A673 (cell line): ENCODE measurements around the gene SUPT5H.

ENCODE experiments used
- EZH2 ChIP-seq: fragments of 200-600 bp; sonication (generic); IDR thresholded peaks from 2 replicates; pipeline ENCODE4 v1.6.1; 2017; ENCODE audit warnings: borderline replicate concordance, low read depth, mild to moderate bottlenecking, mixed read lengths, antibody characterized with exemption, low read length; ENCODE audit not compliant: poor library complexity, severe bottlenecking
- TF ChIP-seq, protein P1 (sequence below): fragments of 300-800, 200-600 bp; sonication (generic); conservative IDR thresholded peaks from 2 replicates; pipeline ENCODE4 v1.5.1; 2017; ENCODE audit warnings: low read depth, mild to moderate bottlenecking, antibody characterized with exemption, low read length, moderate library complexity, mixed read lengths

DNA sequence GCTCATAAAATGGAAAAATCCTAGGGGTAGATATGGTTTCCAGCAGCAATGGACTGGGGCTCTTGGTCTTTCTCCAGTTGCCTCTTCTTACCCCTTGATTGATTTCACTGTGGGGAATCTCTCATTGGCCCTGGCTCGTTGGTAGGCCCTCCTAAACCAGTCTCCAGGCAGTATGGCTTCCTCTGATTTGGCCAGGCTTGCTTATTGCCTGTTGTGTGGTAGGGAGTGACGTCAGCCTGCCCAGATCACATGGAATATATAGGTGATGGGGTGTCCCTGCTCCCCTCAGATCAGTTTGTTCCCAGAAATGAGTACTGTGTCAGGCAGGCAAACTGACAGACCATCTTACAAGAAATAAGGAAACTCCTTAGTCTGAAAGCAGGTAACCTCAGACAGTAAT is 63.9 kb downstream of the SUPT5H start:
- TF ChIP-seq, protein P1, sequence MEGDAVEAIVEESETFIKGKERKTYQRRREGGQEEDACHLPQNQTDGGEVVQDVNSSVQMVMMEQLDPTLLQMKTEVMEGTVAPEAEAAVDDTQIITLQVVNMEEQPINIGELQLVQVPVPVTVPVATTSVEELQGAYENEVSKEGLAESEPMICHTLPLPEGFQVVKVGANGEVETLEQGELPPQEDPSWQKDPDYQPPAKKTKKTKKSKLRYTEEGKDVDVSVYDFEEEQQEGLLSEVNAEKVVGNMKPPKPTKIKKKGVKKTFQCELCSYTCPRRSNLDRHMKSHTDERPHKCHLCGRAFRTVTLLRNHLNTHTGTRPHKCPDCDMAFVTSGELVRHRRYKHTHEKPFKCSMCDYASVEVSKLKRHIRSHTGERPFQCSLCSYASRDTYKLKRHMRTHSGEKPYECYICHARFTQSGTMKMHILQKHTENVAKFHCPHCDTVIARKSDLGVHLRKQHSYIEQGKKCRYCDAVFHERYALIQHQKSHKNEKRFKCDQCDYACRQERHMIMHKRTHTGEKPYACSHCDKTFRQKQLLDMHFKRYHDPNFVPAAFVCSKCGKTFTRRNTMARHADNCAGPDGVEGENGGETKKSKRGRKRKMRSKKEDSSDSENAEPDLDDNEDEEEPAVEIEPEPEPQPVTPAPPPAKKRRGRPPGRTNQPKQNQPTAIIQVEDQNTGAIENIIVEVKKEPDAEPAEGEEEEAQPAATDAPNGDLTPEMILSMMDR: no peak
- TF ChIP-seq EZH2: no peak
